B cell (primary cell): ENCODE measurements around the gene SCARB2. TPM values are rescaled to one million over a fixed set of nuclear protein-coding genes. Genes with fewer than 3 reads are reported as not detected.

ENCODE experiments used
- ATAC-seq: fragments of 200-7000 bp; cut with Tn5 transposase; one replicate; pipeline ENCODE4 v1.10.0; 2021; ENCODE audit warnings: low read depth, mild to moderate bottlenecking, moderate number of reproducible peaks, moderate library complexity
- CTCF ChIA-PET: fragments of 350-600 bp; sonication (Branson Sonifier 250); formaldehyde crosslinking; loops from one replicate; lab custom pipeline; 2021; ENCODE audit warnings: antibody characterized with exemption, inconsistent platforms; lab: Charles Lee
- POLR2A ChIA-PET: fragments of 350-600 bp; sonication (Branson Sonifier 250); formaldehyde crosslinking; loops from one replicate; lab custom pipeline; 2021; ENCODE audit warnings: antibody characterized with exemption; lab: Charles Lee
- DNase-seq: peaks from one replicate; pipeline ENCODE4 v3.0.0; 2013
- H2AFZ ChIP-seq: 2 replicates; pipeline ENCODE4 v1.6.1; 2012; ENCODE audit warnings: mild to moderate bottlenecking, low read depth, low read length; ENCODE audit not compliant: insufficient read depth, poor library complexity, severe bottlenecking
- H3K27ac ChIP-seq, 2 donors: 1 replicate in 1 of 2; 2 replicates in 1 of 2; pipeline ENCODE4 v1.5.1; 2012 to 2013; ENCODE audit warnings: low read length in 2 of 2, mild to moderate bottlenecking in 2 of 2, moderate library complexity in 1 of 2
- H3K27me3 ChIP-seq, 4 experiments: fragments of 200-600 bp in 1 of 4; sonication (generic) in 1 of 4; replicated peaks in 1 of 4; 1 replicate in 2 of 4; 2 replicates in 2 of 4; pipeline versions ENCODE4 v1.6.1 to v1.7.0; 2013 to 2016; ENCODE audit warnings: low read length in 3 of 4, mild to moderate bottlenecking in 2 of 4, mixed read lengths in 1 of 4, moderate library complexity in 1 of 4; ENCODE audit not compliant: insufficient read depth in 4 of 4, control insufficient read depth in 3 of 4; ENCODE audit errors: control extremely low read depth in 1 of 4
- H3K36me3 ChIP-seq, 2 experiments: replicated peaks in 1 of 2; 1 replicate in 1 of 2; 2 replicates in 1 of 2; pipeline versions ENCODE4 v1.6.1 to v1.7.1; 2013; ENCODE audit warnings: low read length in 1 of 2; ENCODE audit not compliant: insufficient read depth in 2 of 2, control insufficient read depth in 1 of 2; ENCODE audit errors: control extremely low read depth in 1 of 2, extremely low read depth in 1 of 2
- H3K4me1 ChIP-seq, 2 donors: fragments of 200-600 bp in 1 of 2; sonication (generic) in 1 of 2; 1 replicate in 1 of 2; 2 replicates in 1 of 2; pipeline versions ENCODE4 v1.5.1 to v1.6.1; 2013 to 2017; ENCODE audit warnings: low read length in 2 of 2; ENCODE audit not compliant: control insufficient read depth in 2 of 2, insufficient read depth in 2 of 2
- H3K4me2 ChIP-seq: replicated peaks from 2 replicates; pipeline ENCODE3; 2012; ENCODE audit warnings: mild to moderate bottlenecking, low read depth, low read length; ENCODE audit not compliant: poor library complexity, severe bottlenecking
- H3K4me3 ChIP-seq, 5 experiments: fragments of 200-600 bp in 1 of 5; sonication (generic) in 1 of 5; 1 replicate in 3 of 5; 2 replicates in 2 of 5; pipeline versions ENCODE4 v1.5.1 to v1.7.0; 2011 to 2016; ENCODE audit warnings: low read length in 4 of 5, mild to moderate bottlenecking in 4 of 5, low read depth in 2 of 5, control low read depth in 1 of 5, moderate library complexity in 1 of 5; ENCODE audit not compliant: insufficient read depth in 1 of 5; ENCODE audit errors: control extremely low read depth in 1 of 5, extremely low read depth in 1 of 5
- H3K79me2 ChIP-seq: fragments of 200-600 bp; sonication (generic); one replicate; pipeline ENCODE4 v1.6.0; 2016; ENCODE audit warnings: low read length; ENCODE audit not compliant: control insufficient read depth, insufficient read depth
- H3K9ac ChIP-seq: fragments of 200-600 bp; sonication (generic); 2 replicates; pipeline ENCODE4 v1.6.1; 2017; ENCODE audit warnings: mild to moderate bottlenecking, low read length, moderate library complexity
- H3K9me3 ChIP-seq, 3 donors: one replicate each; pipeline versions ENCODE4 v1.6.1 to v1.7.1; 2013; ENCODE audit warnings: low read length in 2 of 3; ENCODE audit not compliant: control insufficient read depth in 2 of 3, insufficient read depth in 1 of 3; ENCODE audit errors: control extremely low read depth in 1 of 3
- H4K20me1 ChIP-seq: 2 replicates; pipeline ENCODE4 v1.6.0; 2012; ENCODE audit warnings: mild to moderate bottlenecking, low read length; ENCODE audit not compliant: insufficient read depth, control insufficient read depth, poor library complexity, severe bottlenecking
- H3K27ac Mint-ChIP-seq: one replicate; pipeline ENCODE4 v1.8.0; 2021; ENCODE audit warnings: mixed read lengths
- H3K27me3 Mint-ChIP-seq: one replicate; pipeline ENCODE4 v1.8.0; 2021; ENCODE audit warnings: mixed read lengths
- H3K4me1 Mint-ChIP-seq: one replicate; pipeline ENCODE4 v1.8.0; 2021; ENCODE audit warnings: mixed read lengths
- H3K4me3 Mint-ChIP-seq: one replicate; pipeline ENCODE4 v1.8.0; 2021; ENCODE audit warnings: mixed read lengths
- H3K9me3 Mint-ChIP-seq: one replicate; pipeline ENCODE4 v1.8.0; 2022; ENCODE audit warnings: mixed read lengths; ENCODE audit not compliant: insufficient read depth
- EZH2 ChIP-seq: IDR thresholded peaks from 2 replicates; pipeline ENCODE4 v1.6.1; 2012; ENCODE audit warnings: borderline replicate concordance, low read depth, mild to moderate bottlenecking, moderate library complexity, low read length; ENCODE audit not compliant: insufficient read depth, poor library complexity, severe bottlenecking
- WGBS: methylation state at CpG from one replicate; pipeline ENCODE4 v1.1.5; 2013; ENCODE audit warnings: missing lambda C conversion rate; ENCODE audit not compliant: insufficient coverage; 5-methylcytosine and 5-hydroxymethylcytosine counted together
- intact Hi-C: fragments of 100-400 bp; cut with micrococcal nuclease; formaldehyde crosslinking; loops from one replicate; pipeline ENCODE4 v1.10.0; 2022
- polyA plus RNA-seq: library from polyadenylated mRNA; depleted of rRNA; stranded (reverse); fragments of >200 nt; gene quantifications from 2 replicates; pipeline ENCODE4 v1.2.3, GENCODE V29; 2012
- total RNA-seq, 2 donors: library from RNA; stranded (reverse); fragments of 120-200 nt in 1 of 2; gene quantifications; 1 replicate in 1 of 2; 2 replicates in 1 of 2; pipeline versions ENCODE4 v1.2.3 to v1.2.4, GENCODE V29; 2013 to 2022
- TF ChIP-seq, protein P1 (sequence below): fragments of 200-600 bp; IDR thresholded peaks from one replicate; pipeline ENCODE4 v1.8.0; 2022; ENCODE audit warnings: antibody characterized with exemption, mild to moderate bottlenecking

The SCARB2 gene
- total and polyA plus RNA-seq, 2 donors (not counting 1 experiment from before 2014, with no cell fraction given): 7.8 to 30.3 TPM

DNA sequence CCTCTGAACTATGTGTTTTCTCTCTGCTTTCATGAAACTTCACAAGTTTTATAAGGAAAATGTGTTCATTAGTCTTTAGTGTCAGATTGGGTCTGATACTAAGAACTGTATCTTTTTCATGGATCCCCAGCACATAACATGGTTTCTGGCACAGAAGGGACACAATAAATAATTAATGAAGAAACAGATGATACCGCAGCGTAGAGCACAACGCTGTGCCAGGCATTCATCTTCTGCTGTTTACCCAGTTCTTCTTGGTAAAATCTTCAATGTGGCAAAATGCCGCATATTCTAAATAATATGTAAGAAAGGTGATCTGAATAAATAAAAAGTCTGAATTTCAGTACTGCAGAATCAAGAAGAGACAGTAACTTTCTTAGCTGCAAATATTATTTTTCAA lies 12.3 kb downstream of the SCARB2 start:
- H3K4me1 Mint-ChIP-seq: peaks cover 47% of the 10 kb centered on the region
- H3K4me3 Mint-ChIP-seq: no peak overlapping the region
- no peak for TF ChIP-seq EZH2
- TF ChIP-seq, protein P1, sequence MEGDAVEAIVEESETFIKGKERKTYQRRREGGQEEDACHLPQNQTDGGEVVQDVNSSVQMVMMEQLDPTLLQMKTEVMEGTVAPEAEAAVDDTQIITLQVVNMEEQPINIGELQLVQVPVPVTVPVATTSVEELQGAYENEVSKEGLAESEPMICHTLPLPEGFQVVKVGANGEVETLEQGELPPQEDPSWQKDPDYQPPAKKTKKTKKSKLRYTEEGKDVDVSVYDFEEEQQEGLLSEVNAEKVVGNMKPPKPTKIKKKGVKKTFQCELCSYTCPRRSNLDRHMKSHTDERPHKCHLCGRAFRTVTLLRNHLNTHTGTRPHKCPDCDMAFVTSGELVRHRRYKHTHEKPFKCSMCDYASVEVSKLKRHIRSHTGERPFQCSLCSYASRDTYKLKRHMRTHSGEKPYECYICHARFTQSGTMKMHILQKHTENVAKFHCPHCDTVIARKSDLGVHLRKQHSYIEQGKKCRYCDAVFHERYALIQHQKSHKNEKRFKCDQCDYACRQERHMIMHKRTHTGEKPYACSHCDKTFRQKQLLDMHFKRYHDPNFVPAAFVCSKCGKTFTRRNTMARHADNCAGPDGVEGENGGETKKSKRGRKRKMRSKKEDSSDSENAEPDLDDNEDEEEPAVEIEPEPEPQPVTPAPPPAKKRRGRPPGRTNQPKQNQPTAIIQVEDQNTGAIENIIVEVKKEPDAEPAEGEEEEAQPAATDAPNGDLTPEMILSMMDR: no peak
- DNase-seq (no peak), ATAC-seq (no peak)
- CTCF ChIA-PET: interaction anchor here (0.9 kb wide), 1 partner anchor 21 kb away, joined by 3 read pairs; no protein-coding TSS in a partner anchor
- Histone ChIP-seq H3K36me3 (no peaks in the 10 kb centered on the region), H3K9me3 (no peaks in the 10 kb centered on the region), H3K4me2 (no peak overlapping the region), H3K79me2 (peaks cover 45% of the 10 kb centered on the region), H2AFZ (no peak overlapping the region), H3K27ac (no peak overlapping the region), H3K4me3 (no peak overlapping the region), H3K9ac (no peak overlapping the region), H3K4me1 (peaks cover 41 to 44% of the 10 kb centered on the region in 2 donors), H4K20me1 (no peaks in the 10 kb centered on the region), H3K27me3 (no peaks in the 10 kb centered on the region)
- no peak overlapping the region for H3K27ac Mint-ChIP-seq
- no CpG with 5 or more reads among the region's 4 CpGs for WGBS
- H3K9me3 Mint-ChIP-seq: no peaks in the 10 kb centered on the region
- POLR2A ChIA-PET: no interaction called here
- intact Hi-C loops: no loop called here
- no peaks in the 10 kb centered on the region for H3K27me3 Mint-ChIP-seq

DNA sequence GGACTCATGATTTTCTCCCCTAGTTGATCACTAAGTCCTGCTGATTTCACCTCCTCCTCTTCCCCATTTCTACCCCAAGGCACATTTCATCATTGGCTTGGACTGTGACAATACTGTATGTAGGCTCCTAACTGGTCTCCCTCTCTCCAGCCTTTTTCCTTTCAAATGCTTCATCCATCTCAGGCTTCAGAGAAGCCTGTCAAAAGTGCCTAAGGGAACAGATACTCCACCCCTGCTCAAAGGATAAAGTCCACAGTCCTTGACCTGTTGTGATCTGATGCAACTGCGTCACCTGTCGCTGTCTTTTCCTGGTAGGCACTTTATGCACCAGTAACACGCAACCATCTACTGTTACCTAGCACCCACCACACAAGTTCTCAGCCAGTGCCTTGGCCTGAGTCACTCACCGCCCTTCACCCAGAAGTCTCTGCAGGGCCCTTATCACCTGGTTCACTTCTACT lies 12.8 kb downstream of the SCARB2 start:
- Mint-ChIP-seq H3K4me3 (peak overlapping the region; percentile 10), H3K27ac (peak overlapping the region; percentile 2), H3K4me1 (peaks cover 49% of the 10 kb centered on the region), H3K27me3 (no peaks in the 10 kb centered on the region), H3K9me3 (no peaks in the 10 kb centered on the region)
- no peak overlapping the region for H3K9ac ChIP-seq
- ATAC-seq (no peak), DNase-seq (no peak)
- H3K4me2 ChIP-seq: no peak overlapping the region
- no peak overlapping the region for H3K27ac ChIP-seq
- no peaks in the 10 kb centered on the region for H3K36me3 ChIP-seq
- H3K27me3 ChIP-seq: no peaks in the 10 kb centered on the region
- H3K4me1 ChIP-seq: peaks cover 45 to 49% of the 10 kb centered on the region in 2 donors
- H2AFZ ChIP-seq: no peak overlapping the region
- H3K4me3 ChIP-seq: no peak overlapping the region
- POLR2A ChIA-PET: interaction anchor here (1.8 kb wide), 1 partner anchor 13 kb away, joined by 4 read pairs; the partner anchor contains the start of gene SCARB2
- CTCF ChIA-PET: interaction anchor here (0.9 to 3.1 kb wide), 4 partner anchors 9 to 21 kb away, joined by 3 to 24 read pairs (median 12); partner anchors contain the start of gene SCARB2
- intact Hi-C loops: no loop called here
- peaks cover 45% of the 10 kb centered on the region for H3K79me2 ChIP-seq
- WGBS: 100% methylated on average over 4 of the region's 4 CpGs
- H4K20me1 ChIP-seq: no peaks in the 10 kb centered on the region
- H3K9me3 ChIP-seq: no peaks in the 10 kb centered on the region
- TF ChIP-seq, protein P1: no peak
- no peak for TF ChIP-seq EZH2
